GM10248 (cell line): Measurements from ENCODE around the gene ZMYND10.

Experiments
- CTCF ChIA-PET: fragments of 300-600 bp; sonication (Branson Sonifier 250); formaldehyde crosslinking; extraction: SDS; loops from one replicate; lab custom pipeline; 2021; ENCODE audit warnings: antibody characterized with exemption; lab: Yijun Ruan, JAX
- POLR2A ChIA-PET: fragments of 350-650 bp; sonication (Branson Sonifier 250); formaldehyde crosslinking; extraction: SDS; loops from one replicate; lab custom pipeline; 2020; ENCODE audit warnings: antibody characterized with exemption; lab: Yijun Ruan, JAX
- DNase-seq: peaks from one replicate; pipeline ENCODE4 v3.0.0; 2012; ENCODE audit errors: extremely low spot score
- TF ChIP-seq, protein P1 (sequence below): IDR thresholded peaks from 2 replicates; pipeline ENCODE4 v1.5.1; 2012; ENCODE audit warnings: mild to moderate bottlenecking, low read depth; ENCODE audit errors: extremely low read depth, missing control alignments, control extremely low read depth

ZMYND10 gene

GRCh38 chr3:50333744-50334328 is 11.7 kb downstream of the ZMYND10 start:
- no peak for DNase-seq
- POLR2A ChIA-PET, result no interaction called here
- CTCF ChIA-PET, result interaction anchor here (1.0 to 2.3 kb wide), 4 partner anchors 9 to 87 kb away, joined by 3 to 12 read pairs (median 5); no protein-coding TSS in a partner anchor
- TF ChIP-seq, protein P1, sequence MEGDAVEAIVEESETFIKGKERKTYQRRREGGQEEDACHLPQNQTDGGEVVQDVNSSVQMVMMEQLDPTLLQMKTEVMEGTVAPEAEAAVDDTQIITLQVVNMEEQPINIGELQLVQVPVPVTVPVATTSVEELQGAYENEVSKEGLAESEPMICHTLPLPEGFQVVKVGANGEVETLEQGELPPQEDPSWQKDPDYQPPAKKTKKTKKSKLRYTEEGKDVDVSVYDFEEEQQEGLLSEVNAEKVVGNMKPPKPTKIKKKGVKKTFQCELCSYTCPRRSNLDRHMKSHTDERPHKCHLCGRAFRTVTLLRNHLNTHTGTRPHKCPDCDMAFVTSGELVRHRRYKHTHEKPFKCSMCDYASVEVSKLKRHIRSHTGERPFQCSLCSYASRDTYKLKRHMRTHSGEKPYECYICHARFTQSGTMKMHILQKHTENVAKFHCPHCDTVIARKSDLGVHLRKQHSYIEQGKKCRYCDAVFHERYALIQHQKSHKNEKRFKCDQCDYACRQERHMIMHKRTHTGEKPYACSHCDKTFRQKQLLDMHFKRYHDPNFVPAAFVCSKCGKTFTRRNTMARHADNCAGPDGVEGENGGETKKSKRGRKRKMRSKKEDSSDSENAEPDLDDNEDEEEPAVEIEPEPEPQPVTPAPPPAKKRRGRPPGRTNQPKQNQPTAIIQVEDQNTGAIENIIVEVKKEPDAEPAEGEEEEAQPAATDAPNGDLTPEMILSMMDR, result no peak

DNA sequence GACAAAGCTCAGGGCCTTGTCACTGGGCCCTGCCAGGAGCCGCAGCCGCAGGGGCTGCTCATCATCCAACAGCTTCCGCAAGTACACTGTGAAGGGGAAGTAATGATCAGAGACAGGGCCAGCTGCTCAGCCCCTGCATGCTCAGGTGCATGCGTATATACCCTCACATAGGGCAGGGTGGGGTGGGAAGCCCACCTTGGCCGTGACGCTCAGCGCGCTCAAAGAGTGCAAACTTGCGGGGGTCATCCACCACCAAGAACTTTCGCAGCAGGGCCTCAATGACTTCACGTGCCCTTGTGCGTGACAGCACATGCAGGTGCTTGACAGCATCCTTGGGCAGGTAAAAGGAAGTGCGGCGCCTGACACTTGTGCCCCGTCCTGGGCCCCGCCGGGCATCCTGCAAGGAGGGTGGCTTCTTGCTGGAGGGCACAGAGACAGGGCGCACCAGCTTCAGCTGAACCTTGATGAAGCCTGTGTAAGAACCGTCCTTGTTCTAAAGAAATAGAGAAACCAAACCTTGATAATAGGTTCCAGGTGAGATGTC is 14.1 kb downstream of the ZMYND10 start:
- ChIA-PET POLR2A (interaction anchor here (0.6 kb wide), 1 partner anchor 937 kb away, joined by 5 read pairs; no protein-coding TSS in a partner anchor), CTCF (interaction anchor here (1.3 to 1.5 kb wide), 2 partner anchors 16 to 71 kb away, joined by 4 read pairs; no protein-coding TSS in a partner anchor)
- TF ChIP-seq, protein P1, result no peak
- DNase-seq, result no peak

DNA sequence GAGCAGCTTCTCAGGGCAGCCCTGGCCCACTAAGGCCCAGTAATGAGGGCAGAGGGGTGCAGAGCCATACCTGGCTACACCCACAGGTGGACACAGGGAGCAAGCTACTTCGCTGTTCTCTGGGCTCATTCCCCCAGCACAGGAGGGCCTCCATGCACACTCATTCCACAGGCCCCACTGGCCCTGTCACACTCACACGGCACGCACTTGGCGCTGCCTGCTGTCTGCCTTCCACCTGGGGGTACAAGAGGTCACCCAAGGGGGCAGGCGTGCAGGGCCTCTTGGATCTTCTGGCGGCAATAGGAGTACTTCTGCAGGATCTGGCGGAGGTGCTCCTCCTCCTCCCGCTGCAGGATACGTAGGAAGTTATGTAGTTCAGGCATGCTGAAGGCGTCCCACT is 15.2 kb downstream of the ZMYND10 start:
- no peak for DNase-seq
- POLR2A ChIA-PET, result no interaction called here
- TF ChIP-seq, protein P1, result no peak
- CTCF ChIA-PET, result interaction anchor here (1.5 to 2.7 kb wide), 2 partner anchors 10 to 17 kb away, joined by 4 to 5 read pairs; no protein-coding TSS in a partner anchor

- POLR2A ChIA-PET, result interaction anchor here (0.7 to 2.5 kb wide), 5 partner anchors 9 to 109 kb away, joined by 4 to 30 read pairs (median 5); partner anchors contain the start of genes CYB561D2 and NPRL2
- DNase-seq, result peak; percentile 97
- CTCF ChIA-PET, result interaction anchor here (1.0 to 2.7 kb wide), 11 partner anchors 8 to 82 kb away, joined by 3 to 5 read pairs (median 3); no protein-coding TSS in a partner anchor
- TF ChIP-seq, protein P1, result no peak
Measured at GRCh38 chr3:50327943-50328691, 17.4 kb downstream of the ZMYND10 start, which contains the start of gene TUSC2. Gene TUSC2, minus strand, starts transcription at chr3:50328223. Its CDS starts 124 bp downstream, at chr3:50328099.

DNA sequence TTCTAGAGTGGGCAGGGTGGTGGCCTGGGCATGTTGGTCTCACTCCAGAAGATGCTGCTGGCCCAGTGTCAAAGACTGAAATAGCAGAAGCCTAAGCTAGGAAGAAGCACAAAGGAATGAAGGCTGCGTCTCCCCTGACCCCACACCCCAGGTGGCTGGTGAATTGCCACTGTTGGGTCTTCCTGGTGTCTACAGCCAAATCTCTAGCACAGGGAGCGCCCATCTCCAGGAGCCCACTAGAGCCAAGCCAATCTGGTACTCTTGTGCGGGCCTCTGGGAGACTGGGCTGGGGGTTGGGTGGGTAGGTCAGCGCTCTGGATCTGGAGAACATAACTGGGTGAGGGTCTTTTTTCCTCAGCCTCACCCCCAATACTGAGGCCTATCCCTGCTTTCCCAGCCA is 18.4 kb downstream of the ZMYND10 start:
- POLR2A ChIA-PET, result interaction anchor here (1.2 to 2.5 kb wide), 3 partner anchors 10 to 92 kb away, joined by 4 to 30 read pairs (median 5); partner anchors contain the start of genes CYB561D2 and NPRL2
- TF ChIP-seq, protein P1, result no peak
- CTCF ChIA-PET, result interaction anchor here (1.1 to 1.4 kb wide), 5 partner anchors 8 to 81 kb away, joined by 3 to 5 read pairs (median 3); no protein-coding TSS in a partner anchor
- no peak for DNase-seq

DNA sequence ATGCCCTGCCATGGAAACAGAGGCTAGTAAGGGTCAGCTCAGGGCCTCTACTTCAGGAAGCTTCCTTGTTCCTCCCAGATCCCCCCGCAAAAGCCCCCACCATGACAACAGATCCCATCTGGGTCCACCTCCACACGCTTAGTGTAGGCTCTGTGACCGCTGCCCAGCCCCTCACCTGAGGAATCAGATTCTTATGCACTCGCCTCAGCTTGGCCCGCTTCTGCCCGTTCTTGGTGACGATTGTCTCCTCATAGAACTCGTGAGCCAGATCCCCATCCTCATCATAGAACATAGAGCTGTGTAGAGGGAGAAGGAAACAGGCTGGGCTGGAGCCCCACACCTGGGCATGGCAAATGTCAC is 19.4 kb downstream of the ZMYND10 start:
- TF ChIP-seq, protein P1, result no peak
- POLR2A ChIA-PET, result interaction anchor here (0.6 kb wide), 1 partner anchor 63 kb away, joined by 5 read pairs; no protein-coding TSS in a partner anchor
- CTCF ChIA-PET, result interaction anchor here (1.0 to 3.9 kb wide), 3 partner anchors 10 to 48 kb away, joined by 3 to 23 read pairs (median 3); partner anchors contain the start of genes HYAL3, LSMEM2 and NAA80
- no peak for DNase-seq
